LoVo (cell line): ENCODE measurements around the gene CLPSL1.

Source experiments
- DNase-seq: peaks from one replicate; pipeline ENCODE4 v3.0.0-alpha.2; 2016; ENCODE audit warnings: low spot score

Gene CLPSL1

GRCh38 chr6:35797837-35798526 lies 17.2 kb downstream of the CLPSL1 start:
- no peak for DNase-seq

- DNase-seq, result no peak
These were observed 17.9 kb downstream of the CLPSL1 start for GRCh38 chr6:35798706-35799105.

- DNase-seq, result no peak
These were observed 20.3 kb downstream of the CLPSL1 start for GRCh38 chr6:35801148-35801547.

- peak; percentile 39 for DNase-seq
These were observed 24.3 kb downstream of the CLPSL1 start, which contains the start of gene LHFPL5 for GRCh38 chr6:35804996-35805736. Gene LHFPL5, plus strand, starts transcription at chr6:35805352. Its CDS starts 319 bp downstream, at chr6:35805671.

GRCh38 chr6:35808688-35809087 lies 27.9 kb downstream of the CLPSL1 start:
- no peak for DNase-seq

GRCh38 chr6:35809809-35810208 lies 29.0 kb downstream of the CLPSL1 start:
- no peak for DNase-seq

DNA sequence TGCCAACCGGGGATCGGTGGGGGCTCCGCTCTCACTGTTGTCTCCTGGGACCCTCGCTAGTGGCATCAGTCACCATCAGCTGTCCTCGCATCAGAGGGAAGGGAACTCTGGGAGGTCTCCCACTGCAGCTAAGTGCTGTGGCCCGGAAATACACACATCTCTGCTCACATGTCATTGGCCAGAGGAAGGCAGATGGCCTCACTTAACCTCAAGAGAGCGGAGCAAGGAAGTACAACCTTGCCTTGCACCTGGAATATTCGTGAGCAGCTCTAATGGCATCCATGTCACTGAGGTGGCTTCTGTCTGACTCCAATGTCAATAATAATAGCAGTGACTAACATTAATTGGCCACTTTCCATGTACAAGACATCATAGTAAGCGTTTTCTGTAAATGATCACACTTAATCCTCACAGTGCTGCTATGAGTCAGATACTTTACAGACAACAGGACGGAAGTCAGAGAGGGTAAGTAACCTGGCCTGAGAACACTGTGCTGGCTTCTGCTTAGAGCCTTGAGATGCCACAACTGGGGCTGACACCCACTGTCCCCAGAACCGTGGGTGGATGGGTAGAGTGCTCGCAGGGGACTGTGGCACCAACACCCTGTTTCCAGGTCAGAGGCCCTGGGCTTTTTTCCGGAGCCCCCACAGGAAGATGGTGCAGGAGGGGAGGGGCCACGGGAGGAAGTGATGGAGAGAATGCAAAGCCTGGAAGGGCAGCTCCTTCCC lies 30.3 kb downstream of the CLPSL1 start:
- DNase-seq, result peak; percentile 86

DNA sequence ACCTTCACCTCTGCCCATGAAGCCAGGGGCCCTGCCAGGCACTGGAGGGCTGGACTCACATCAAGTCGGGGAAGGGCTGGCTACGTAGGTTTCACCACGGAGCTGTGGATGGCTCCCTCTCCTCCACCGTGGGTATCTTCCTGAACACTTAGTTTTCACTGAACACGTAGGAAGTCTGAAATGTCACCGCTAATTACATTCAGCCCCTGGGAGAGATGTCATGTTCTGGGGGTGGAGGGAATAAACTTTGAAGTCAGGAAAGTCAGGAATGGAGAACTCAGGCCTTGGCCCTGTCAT lies 30.8 kb downstream of the CLPSL1 start:
- no peak for DNase-seq

GRCh38 chr6:35817515-35817914 lies 36.7 kb downstream of the CLPSL1 start:
- DNase-seq, result no peak

DNA sequence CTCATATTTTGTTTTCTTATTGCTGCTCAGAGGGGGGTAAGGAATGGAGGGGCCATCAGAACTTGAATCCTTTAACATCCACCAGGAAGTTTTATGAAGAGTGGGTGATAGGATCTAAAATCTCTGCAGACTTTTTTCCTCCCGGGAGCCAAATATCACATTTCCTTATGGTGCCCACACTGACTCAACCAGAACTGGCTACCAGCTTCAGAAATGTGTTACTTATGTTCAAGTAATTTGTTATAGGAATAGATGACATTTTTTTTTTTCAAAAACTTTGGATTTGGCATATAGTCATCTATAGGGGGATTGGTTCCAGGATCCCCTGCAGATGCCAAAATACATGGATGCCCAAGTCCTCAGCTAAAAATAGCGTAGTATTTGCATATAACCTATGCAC lies 42.8 kb downstream of the CLPSL1 start:
- no peak for DNase-seq

DNA sequence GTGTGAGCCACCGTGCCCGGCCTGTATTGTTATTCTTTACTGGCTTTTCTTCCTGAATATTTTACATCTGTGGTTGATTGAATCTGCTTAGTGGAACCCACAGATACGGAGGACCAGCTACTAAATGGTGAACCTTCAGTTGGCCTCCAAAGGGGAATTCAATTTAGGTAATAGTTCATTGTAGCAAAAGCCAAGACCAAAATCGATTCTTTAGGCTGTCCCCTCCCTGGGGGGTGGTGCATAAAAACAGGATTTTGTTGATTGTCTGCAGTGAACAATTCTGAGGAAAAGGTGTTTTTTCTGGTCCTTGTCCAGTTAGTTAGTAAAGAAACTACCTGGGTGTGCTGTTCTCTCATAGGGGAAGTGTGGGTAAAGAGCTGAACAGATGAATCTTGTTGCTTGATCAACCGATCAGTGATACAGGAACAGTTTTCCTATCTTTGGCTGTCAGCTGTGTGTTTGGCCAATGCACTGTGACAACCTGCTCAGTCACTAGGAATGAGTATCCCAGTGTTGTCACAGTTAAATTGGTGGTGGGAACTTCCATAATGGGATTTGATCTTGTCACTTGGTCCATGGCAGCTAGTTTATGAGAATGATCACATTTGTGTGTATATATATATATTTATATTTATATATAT lies 43.9 kb downstream of the CLPSL1 start:
- no peak for DNase-seq

- no peak for DNase-seq
These were observed 48.5 kb downstream of the CLPSL1 start for GRCh38 chr6:35829306-35829705.

DNA sequence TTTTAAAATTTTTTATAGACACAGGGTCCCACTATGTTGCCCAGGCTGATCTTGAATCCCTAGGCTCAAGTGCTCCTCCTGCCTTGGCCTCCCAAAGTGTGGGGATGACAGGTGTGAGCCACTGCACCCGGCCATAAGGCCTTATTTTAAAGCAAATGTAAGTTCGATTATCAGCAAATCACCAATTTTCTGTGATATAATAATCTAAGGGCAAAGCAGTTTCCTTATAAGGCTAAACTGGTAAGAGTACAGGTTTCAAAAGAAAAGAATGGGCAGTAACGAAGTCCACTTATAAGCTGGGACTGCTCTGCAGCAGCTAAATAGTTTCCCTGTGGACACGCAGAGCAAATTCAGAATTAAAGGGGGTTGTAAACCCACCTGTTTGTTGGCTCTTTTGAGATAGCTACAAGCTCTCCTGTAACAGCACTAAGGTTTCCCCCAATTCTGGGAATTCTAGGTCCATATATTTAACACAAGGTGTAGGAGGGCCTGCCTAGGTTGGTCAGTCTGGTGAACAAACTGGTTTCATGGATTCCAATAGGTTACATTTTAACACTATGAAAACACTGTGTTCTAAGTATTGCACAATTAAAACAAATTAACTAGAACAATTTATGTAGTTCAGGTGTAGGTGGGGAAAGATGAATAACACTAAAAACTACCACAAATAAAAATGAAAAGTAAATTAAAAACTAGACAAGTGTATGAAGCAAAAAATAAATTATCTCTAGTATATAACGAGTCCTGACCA lies 50.6 kb downstream of the CLPSL1 start:
- no peak for DNase-seq

- no peak for DNase-seq
These were observed 52.7 kb downstream of the CLPSL1 start for GRCh38 chr6:35833536-35833935.
